Stomach smooth muscle (tissue), 2 donors: Measurements from ENCODE around the gene SLC38A9.

Experiments used
- H3K27ac ChIP-seq: one replicate; pipeline ENCODE4 v1.7.0; 2013; ENCODE audit warnings: mild to moderate bottlenecking, low read length, inconsistent platforms
- H3K27me3 ChIP-seq, 2 donors: one replicate each; pipeline ENCODE4 v1.7.0; 2013; ENCODE audit warnings: low read length in 2 of 2; ENCODE audit not compliant: insufficient read depth in 2 of 2, control insufficient read depth in 1 of 2
- H3K36me3 ChIP-seq, 2 donors: one replicate each; pipeline ENCODE4 v1.7.0; 2013; ENCODE audit warnings: low read length in 2 of 2; ENCODE audit not compliant: control insufficient read depth in 2 of 2, insufficient read depth in 2 of 2
- H3K4me1 ChIP-seq: one replicate; pipeline ENCODE4 v1.7.0; 2013; ENCODE audit warnings: low read length; ENCODE audit not compliant: control insufficient read depth, insufficient read depth
- H3K4me3 ChIP-seq, 2 donors: one replicate each; pipeline ENCODE4 v1.7.0; 2013; ENCODE audit warnings: low read length in 2 of 2
- H3K9ac ChIP-seq, 2 donors: one replicate each; pipeline ENCODE4 v1.7.0; 2013; ENCODE audit warnings: low read length in 2 of 2, mild to moderate bottlenecking in 1 of 2
- H3K9me3 ChIP-seq, 2 donors: one replicate each; pipeline ENCODE4 v1.7.0; 2013; ENCODE audit warnings: low read length in 2 of 2; ENCODE audit not compliant: control insufficient read depth in 2 of 2
- donor health status: healthy.
- donor health status: Pancreatic carcinoma.

SLC38A9 gene

DNA sequence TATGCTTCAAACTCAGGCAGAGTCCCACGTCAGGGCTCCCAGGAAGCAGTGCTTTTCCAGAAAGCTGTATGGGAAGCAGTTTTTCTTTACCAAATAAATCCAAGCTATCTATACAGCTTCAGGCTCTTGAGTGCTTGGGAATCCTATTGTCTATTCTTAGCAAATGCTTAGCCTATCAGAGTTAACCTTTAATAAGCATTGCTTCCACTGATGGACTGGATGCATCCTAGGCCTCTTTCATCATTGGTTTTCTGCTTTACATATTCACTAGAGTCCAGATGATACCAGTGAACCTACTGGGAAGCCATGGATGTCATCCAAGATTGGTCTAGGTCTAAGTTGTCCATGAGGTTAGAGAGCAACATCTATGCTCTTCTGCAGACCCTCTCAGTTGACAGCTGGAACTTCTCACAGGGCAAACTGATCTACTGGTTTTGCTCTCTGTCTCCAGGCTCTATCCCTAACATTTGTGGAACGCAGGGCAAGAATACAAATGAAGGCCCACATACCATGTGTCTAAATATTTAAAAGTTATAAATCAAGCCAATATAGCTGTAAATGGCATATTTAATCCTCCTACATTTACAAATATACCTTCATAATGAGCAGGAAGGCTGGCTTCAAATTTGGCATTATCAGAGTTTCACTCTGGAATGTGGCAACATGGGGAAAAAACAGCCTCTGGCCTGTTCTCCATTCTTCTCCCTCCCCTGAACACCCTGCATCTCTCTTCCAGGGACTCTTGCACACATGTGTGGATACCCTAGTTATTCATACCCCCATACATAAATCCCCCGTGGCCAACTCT, 127.5 kb downstream of the SLC38A9 start:
- no peak overlapping the region for H3K9ac ChIP-seq
- H3K36me3 ChIP-seq = no peaks in the 10 kb centered on the region
- H3K4me3 ChIP-seq = peak overlapping the region in 1 of 2 donors; percentile 25
- H3K27ac ChIP-seq = peak overlapping the region; percentile 12
- H3K9me3 ChIP-seq = no peaks in the 10 kb centered on the region
- H3K27me3 ChIP-seq = no peaks in the 10 kb centered on the region
- H3K4me1 ChIP-seq = peaks cover 14% of the 10 kb centered on the region

DNA sequence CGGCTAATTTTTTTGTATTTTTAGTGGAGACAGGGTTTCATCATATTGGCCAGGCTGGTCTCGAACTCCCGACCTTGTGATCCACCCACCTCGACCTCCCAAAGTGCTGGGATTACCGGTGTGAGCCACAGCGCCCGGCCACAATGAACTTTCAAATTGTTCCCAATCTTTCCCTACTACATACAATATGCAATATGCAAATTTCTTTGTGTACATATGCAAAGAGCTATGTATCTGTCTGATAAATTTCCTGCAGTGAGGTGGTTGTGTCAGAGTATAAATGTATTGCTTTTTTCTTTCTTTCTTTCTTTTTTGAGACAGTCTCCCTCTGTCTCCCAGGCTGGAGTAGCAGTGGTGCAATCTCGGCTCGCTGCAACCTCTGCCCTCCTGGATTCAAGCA, 128.5 kb downstream of the SLC38A9 start:
- no peak overlapping the region for H3K4me3 ChIP-seq
- H3K9me3 ChIP-seq = no peaks in the 10 kb centered on the region
- H3K27ac ChIP-seq = no peak overlapping the region
- peaks cover 18% of the 10 kb centered on the region for H3K4me1 ChIP-seq
- H3K27me3 ChIP-seq = no peaks in the 10 kb centered on the region
- H3K36me3 ChIP-seq = no peaks in the 10 kb centered on the region
- H3K9ac ChIP-seq = no peak overlapping the region

GRCh38 chr5:55582256-55582655, 129.9 kb downstream of the SLC38A9 start:
- H3K4me3 ChIP-seq = no peak overlapping the region
- H3K4me1 ChIP-seq = peaks cover 22% of the 10 kb centered on the region
- H3K36me3 ChIP-seq = no peaks in the 10 kb centered on the region
- no peaks in the 10 kb centered on the region for H3K9me3 ChIP-seq
- no peaks in the 10 kb centered on the region for H3K27me3 ChIP-seq
- no peak overlapping the region for H3K9ac ChIP-seq
- no peak overlapping the region for H3K27ac ChIP-seq

DNA sequence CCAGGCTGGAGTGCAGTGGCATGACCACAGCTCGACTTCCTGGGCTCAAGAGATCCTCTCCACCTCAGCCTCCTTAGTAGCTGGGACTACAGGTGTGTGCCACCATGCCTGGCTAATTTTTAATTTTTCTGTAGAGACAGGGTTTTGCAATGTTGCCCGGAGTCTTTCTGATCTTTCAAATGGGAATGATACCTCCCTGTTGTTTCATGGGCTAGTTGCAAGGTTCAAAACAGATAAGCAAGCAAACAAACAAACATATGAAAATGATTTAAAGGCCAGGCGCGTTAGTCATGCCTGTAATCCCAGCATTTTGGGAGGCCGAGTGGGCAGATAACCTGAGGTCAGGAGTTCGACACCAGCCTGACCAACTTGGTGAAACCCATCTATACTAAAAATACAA, 132.1 kb downstream of the SLC38A9 start:
- Histone ChIP-seq H3K4me3 (no peak overlapping the region), H3K9me3 (no peaks in the 10 kb centered on the region), H3K36me3 (no peaks in the 10 kb centered on the region), H3K27me3 (no peaks in the 10 kb centered on the region), H3K27ac (no peak overlapping the region), H3K4me1 (peaks cover 19% of the 10 kb centered on the region), H3K9ac (no peak overlapping the region)

DNA sequence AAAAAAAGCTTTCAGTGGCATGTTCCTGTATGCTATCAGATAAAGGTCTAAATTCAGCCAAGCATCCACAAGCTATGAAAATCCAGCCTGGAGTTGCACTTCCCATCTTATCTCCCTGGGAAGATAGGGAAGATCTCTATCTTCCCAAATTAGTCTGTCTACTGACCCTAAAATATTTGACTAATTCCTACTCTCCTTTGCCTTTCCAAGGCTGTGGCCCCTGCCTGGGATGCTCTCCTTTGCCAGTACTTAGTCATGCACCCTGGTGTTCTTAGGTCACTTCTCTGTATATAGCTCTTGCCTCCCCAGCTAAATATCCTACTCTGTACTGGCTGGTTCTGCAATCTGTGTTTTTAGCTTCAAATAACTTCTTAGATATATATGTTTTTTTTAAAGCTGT, 133.4 kb downstream of the SLC38A9 start:
- H3K9me3 ChIP-seq = no peaks in the 10 kb centered on the region

DNA sequence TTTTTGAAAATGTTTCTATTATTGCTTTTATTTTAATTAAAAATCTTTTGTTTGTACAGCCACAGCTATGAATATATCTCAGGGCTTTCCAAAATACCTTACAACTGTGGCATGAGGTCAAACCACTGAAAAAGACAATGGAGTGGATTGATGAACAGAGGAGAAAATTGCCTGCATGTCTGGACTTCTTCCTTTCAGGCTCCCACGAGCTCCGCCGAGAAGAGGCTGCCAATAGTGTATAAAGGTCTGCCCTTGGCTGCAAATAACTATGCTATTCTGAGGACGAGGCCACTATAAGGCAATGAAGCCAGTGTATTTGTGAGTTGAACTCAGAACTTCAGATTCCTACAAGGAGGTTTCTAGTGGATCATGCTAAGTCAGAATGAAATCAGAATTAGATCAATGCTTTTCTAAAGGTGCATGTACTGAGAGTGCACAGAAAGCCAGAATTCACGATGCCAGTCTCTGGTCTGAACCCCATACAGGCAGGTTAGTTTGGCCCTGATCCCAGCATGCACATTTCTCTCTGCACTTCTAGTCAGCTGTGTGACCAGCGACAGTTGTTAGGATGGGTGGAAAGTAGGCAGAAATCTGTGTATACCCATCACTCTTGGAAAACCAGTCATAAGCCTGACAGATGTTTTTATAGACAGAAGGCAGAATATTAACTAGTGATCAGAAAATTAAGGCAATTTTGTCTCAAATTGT, 134.6 kb downstream of the SLC38A9 start:
- H3K4me3 ChIP-seq = no peak overlapping the region
- H3K9ac ChIP-seq = no peak overlapping the region
- no peaks in the 10 kb centered on the region for H3K36me3 ChIP-seq
- H3K4me1 ChIP-seq = peaks cover 17% of the 10 kb centered on the region
- H3K27me3 ChIP-seq = no peaks in the 10 kb centered on the region
- no peaks in the 10 kb centered on the region for H3K9me3 ChIP-seq
- peak overlapping the region; percentile 19 for H3K27ac ChIP-seq

More for the DNA sequence above, 133.4 kb downstream of the SLC38A9 start:
- H3K27ac ChIP-seq = no peak overlapping the region
- no peaks in the 10 kb centered on the region for H3K36me3 ChIP-seq
- peaks cover 17% of the 10 kb centered on the region for H3K4me1 ChIP-seq
- no peak overlapping the region for H3K4me3 ChIP-seq
- no peak overlapping the region for H3K9ac ChIP-seq
- no peaks in the 10 kb centered on the region for H3K27me3 ChIP-seq

GRCh38 chr5:55576661-55577060, 135.5 kb downstream of the SLC38A9 start:
- Histone ChIP-seq H3K9ac (no peak overlapping the region), H3K4me1 (peaks cover 9% of the 10 kb centered on the region), H3K4me3 (no peak overlapping the region), H3K36me3 (no peaks in the 10 kb centered on the region), H3K9me3 (no peaks in the 10 kb centered on the region), H3K27me3 (no peaks in the 10 kb centered on the region), H3K27ac (no peak overlapping the region)
